Measurements from ENCODE around the gene CORIN. TPM values are rescaled to one million over a fixed set of nuclear protein-coding genes. Genes with fewer than 3 reads are reported as not detected.

The CORIN gene
- 1 to 10 TPM in 4 of 6 donors, under 1 TPM in 2; 0.55 to 9.4 (median 2.4) TPM for total RNA-seq

- ATAC-seq (ENCODE audit: low FRiP score in 2 of 2) = peak in 1 of 2 donors; percentile 1
- peak within 1 kb of the TSS; percentile 24 to 61 (median 46) for H3K4me3 ChIP-seq
- TF ChIP-seq POLR2AphosphoS5 (IDR thresholded peaks at IDR 0.05) = no peak
- TF ChIP-seq POLR2A (IDR thresholded peaks at IDR 0.05) = no peak
- TF ChIP-seq, protein P1, sequence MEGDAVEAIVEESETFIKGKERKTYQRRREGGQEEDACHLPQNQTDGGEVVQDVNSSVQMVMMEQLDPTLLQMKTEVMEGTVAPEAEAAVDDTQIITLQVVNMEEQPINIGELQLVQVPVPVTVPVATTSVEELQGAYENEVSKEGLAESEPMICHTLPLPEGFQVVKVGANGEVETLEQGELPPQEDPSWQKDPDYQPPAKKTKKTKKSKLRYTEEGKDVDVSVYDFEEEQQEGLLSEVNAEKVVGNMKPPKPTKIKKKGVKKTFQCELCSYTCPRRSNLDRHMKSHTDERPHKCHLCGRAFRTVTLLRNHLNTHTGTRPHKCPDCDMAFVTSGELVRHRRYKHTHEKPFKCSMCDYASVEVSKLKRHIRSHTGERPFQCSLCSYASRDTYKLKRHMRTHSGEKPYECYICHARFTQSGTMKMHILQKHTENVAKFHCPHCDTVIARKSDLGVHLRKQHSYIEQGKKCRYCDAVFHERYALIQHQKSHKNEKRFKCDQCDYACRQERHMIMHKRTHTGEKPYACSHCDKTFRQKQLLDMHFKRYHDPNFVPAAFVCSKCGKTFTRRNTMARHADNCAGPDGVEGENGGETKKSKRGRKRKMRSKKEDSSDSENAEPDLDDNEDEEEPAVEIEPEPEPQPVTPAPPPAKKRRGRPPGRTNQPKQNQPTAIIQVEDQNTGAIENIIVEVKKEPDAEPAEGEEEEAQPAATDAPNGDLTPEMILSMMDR (IDR thresholded peaks at IDR 0.05) = no peak
- peaks cover 0 to 3% (median 0%) of the 10 kb centered on the region in 4 donors for H3K36me3 ChIP-seq
- no peak for DNase-seq
- no peaks in the 10 kb centered on the region for H3K9me3 ChIP-seq
- 11 to 12% methylated on average over 15 to 16 of the region's 16 CpGs for WGBS, 2 donors
- H3K4me1 ChIP-seq = peaks cover 14 to 33% (median 28%) of the 10 kb centered on the region in 4 donors
- no peaks in the 10 kb centered on the region for H3K27me3 ChIP-seq
- peak within 1 kb of the TSS in 2 of 4 donors; percentile 11 to 22 for H3K27ac ChIP-seq
These were observed at the start of gene CORIN for GRCh38 chr4:47837908-47838294. TSS of gene CORIN (minus strand) at chr4:47838067. CDS start at chr4:47837949, 118 bp downstream.

DNA sequence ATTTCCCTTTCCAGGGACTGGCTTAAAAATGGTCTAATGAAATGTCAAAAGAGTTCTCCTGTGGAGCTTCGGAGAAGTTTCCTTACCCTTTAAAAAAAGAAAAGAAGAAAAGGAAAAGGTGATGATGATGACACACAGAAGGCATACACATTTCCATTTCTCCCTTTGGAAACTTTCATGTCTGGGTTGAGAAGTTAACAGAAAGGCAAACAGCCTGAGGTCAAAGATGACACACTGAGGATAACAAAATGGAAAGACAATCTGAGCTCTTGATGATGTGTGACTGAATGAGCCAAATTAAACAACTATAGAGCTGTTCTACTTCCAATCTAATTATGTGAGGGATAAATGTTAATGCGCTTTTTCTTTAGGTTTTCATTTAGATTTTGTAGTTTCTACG, 44.4 kb upstream of the CORIN start:
- WGBS, 2 donors = 80 to 85% methylated on average over 3 of the region's 3 CpGs
- peaks cover 13 to 83% (median 28%) of the 10 kb centered on the region in 4 donors for H3K36me3 ChIP-seq
- no peak overlapping the region for H3K4me3 ChIP-seq
- no peak overlapping the region for H3K27ac ChIP-seq
- H3K9me3 ChIP-seq = no peaks in the 10 kb centered on the region
- H3K4me1 ChIP-seq = no peaks in the 10 kb centered on the region
- DNase-seq (no peak), ATAC-seq (ENCODE audit: low FRiP score in 2 of 2) (no peak)
- no peaks in the 10 kb centered on the region for H3K27me3 ChIP-seq
- TF ChIP-seq EP300 (IDR thresholded peaks at IDR 0.05) (no peak), POLR2AphosphoS5 (IDR thresholded peaks at IDR 0.05) (no peak), POLR2A (IDR thresholded peaks at IDR 0.05) (no peak)
- TF ChIP-seq, protein P1 (IDR thresholded peaks at IDR 0.05) = no peak

DNA sequence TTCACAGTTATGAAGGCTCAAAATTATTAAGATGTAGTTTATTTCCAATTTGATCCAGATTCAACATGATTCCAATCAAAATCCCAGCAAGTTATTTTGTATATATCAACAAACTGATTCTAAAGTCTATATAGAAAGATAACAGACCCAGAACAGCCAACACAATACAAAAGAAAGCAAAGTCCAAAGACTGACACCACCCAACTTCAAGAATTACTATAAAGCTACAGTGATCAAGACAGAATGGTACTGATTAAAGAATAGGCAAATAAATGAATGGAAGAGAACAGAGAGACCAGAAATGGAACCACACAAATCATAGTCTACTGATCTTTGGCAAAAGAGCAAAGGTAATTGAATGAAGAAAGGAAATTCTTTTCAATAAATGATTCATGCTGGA, 41.6 kb upstream of the CORIN start:
- TF ChIP-seq POLR2AphosphoS5 (IDR thresholded peaks at IDR 0.05) = no peak
- Histone ChIP-seq H3K4me3 (no peak overlapping the region), H3K9me3 (no peaks in the 10 kb centered on the region), H3K27ac (no peak overlapping the region), H3K27me3 (no peaks in the 10 kb centered on the region), H3K36me3 (peaks cover 16 to 84% (median 27%) of the 10 kb centered on the region in 4 donors), H3K4me1 (no peaks in the 10 kb centered on the region)
- ATAC-seq (ENCODE audit: low FRiP score in 2 of 2) (no peak), DNase-seq (no peak)

- no peaks in the 10 kb centered on the region for H3K27me3 ChIP-seq
- no peak overlapping the region for H3K27ac ChIP-seq
- no peak for ATAC-seq (ENCODE audit: low FRiP score in 2 of 2)
- peaks cover 0 to 5% (median 2%) of the 10 kb centered on the region in 4 donors for H3K9me3 ChIP-seq
- no peak for TF ChIP-seq EP300 (IDR thresholded peaks at IDR 0.05)
- TF ChIP-seq POLR2AphosphoS5 (IDR thresholded peaks at IDR 0.05) = no peak
- TF ChIP-seq, protein P1 (IDR thresholded peaks at IDR 0.05) = no peak
- no peak for TF ChIP-seq POLR2A (IDR thresholded peaks at IDR 0.05)
- WGBS, 2 donors = 83 to 95% methylated on average over 3 of the region's 3 CpGs
- DNase-seq = no peak
- peaks cover 18 to 83% (median 33%) of the 10 kb centered on the region in 4 donors for H3K36me3 ChIP-seq
- H3K4me1 ChIP-seq = no peaks in the 10 kb centered on the region
- H3K4me3 ChIP-seq = no peak overlapping the region
These were observed 39.1 kb upstream of the CORIN start for GRCh38 chr4:47876784-47877546.

GRCh38 chr4:47876310-47876709, 38.4 kb upstream of the CORIN start:
- Histone ChIP-seq H3K36me3 (peaks cover 16 to 82% (median 30%) of the 10 kb centered on the region in 4 donors), H3K27me3 (no peaks in the 10 kb centered on the region), H3K4me3 (no peak overlapping the region), H3K4me1 (no peaks in the 10 kb centered on the region), H3K9me3 (peaks cover 0 to 5% (median 2%) of the 10 kb centered on the region in 4 donors), H3K27ac (no peak overlapping the region)
- DNase-seq = no peak
- no peak for TF ChIP-seq POLR2AphosphoS5 (IDR thresholded peaks at IDR 0.05)
- TF ChIP-seq EP300 (IDR thresholded peaks at IDR 0.05) = no peak
- TF ChIP-seq POLR2A (IDR thresholded peaks at IDR 0.05) = no peak
- TF ChIP-seq, protein P1 (IDR thresholded peaks at IDR 0.05) = no peak
- ATAC-seq (ENCODE audit: low FRiP score in 2 of 2) = no peak

Measured in upper lobe of left lung (tissue), 6 donors.